A549 (cell line): Measurements from ENCODE around the gene MRTFB.

ENCODE experiments used
- CHD4 ChIP-seq: fragments of 200-600 bp; sonication (generic); IDR thresholded peaks from 2 replicates; pipeline ENCODE4 v1.6.1; 2016; ENCODE audit warnings: antibody characterized with exemption, mild to moderate bottlenecking, borderline replicate concordance
- EHF ChIP-seq: fragments of 250-450 bp; sonication (Bioruptor Pico); IDR thresholded peaks from 2 replicates; pipeline ENCODE4 v1.5.0; 2020; ENCODE audit warnings: mild to moderate bottlenecking
- EP300 ChIP-seq, 2 experiments: fragments of >200 bp; sonication (Bioruptor Twin); formaldehyde crosslinking; IDR thresholded peaks; 2 replicates in 1 of 2; 3 replicates in 1 of 2; pipeline ENCODE4 v1.6.1; 2016 to 2017
- ESRRA ChIP-seq: fragments of 150-350 bp; IDR thresholded peaks from 2 replicates; pipeline ENCODE4 v1.6.1; 2014; ENCODE audit warnings: mild to moderate bottlenecking, low read length, borderline replicate concordance
- NFE2L2 ChIP-seq: fragments of 150-350 bp; conservative IDR thresholded peaks from 2 replicates; pipeline ENCODE4 v1.6.1; 2014; ENCODE audit warnings: low read length
- PHF8 ChIP-seq: fragments of 200-600 bp; sonication (generic); IDR thresholded peaks from 2 replicates; pipeline ENCODE4 v1.6.1; 2016; ENCODE audit warnings: low read depth, mild to moderate bottlenecking, antibody characterized with exemption, moderate library complexity, borderline replicate concordance
- POLR2A ChIP-seq: IDR thresholded peaks from 2 replicates; pipeline ENCODE4 v1.6.1; 2012; ENCODE audit warnings: mild to moderate bottlenecking, low read length
- POLR2AphosphoS2 ChIP-seq: conservative IDR thresholded peaks from 2 replicates; pipeline ENCODE4 v1.6.1; 2012; ENCODE audit warnings: low read length, improper control_type of control experiment, inconsistent platforms
- RFX5 ChIP-seq: fragments of 450-650 bp; IDR thresholded peaks from 2 replicates; pipeline ENCODE4 v1.7.1; 2014; ENCODE audit warnings: antibody characterized with exemption, mild to moderate bottlenecking, moderate library complexity
- RNF2 ChIP-seq: fragments of 200-600 bp; sonication (generic); IDR thresholded peaks from 2 replicates; pipeline ENCODE4 v1.6.1; 2016; ENCODE audit warnings: low read depth, mild to moderate bottlenecking, antibody characterized with exemption, moderate library complexity, borderline replicate concordance
- SMC3 ChIP-seq: fragments of >200 bp; sonication (Bioruptor Twin); formaldehyde crosslinking; IDR thresholded peaks from 3 replicates; pipeline ENCODE4 v1.6.1; 2018; ENCODE audit warnings: inconsistent platforms
- TF ChIP-seq, protein P1 (sequence below): fragments of >200 bp; sonication (Bioruptor Twin); formaldehyde crosslinking; IDR thresholded peaks from 3 replicates; pipeline ENCODE4 v1.5.1; 2016
- TF ChIP-seq, protein P2 (sequence below): fragments of 450-650 bp; IDR thresholded peaks from 2 replicates; pipeline ENCODE4 v1.6.1; 2014; ENCODE audit warnings: antibody characterized with exemption
- TF ChIP-seq, protein P3 (sequence below): fragments of 150-350 bp; IDR thresholded peaks from 2 replicates; pipeline ENCODE4 v1.6.1; 2014; ENCODE audit warnings: low read depth, mild to moderate bottlenecking, low read length

DNA sequence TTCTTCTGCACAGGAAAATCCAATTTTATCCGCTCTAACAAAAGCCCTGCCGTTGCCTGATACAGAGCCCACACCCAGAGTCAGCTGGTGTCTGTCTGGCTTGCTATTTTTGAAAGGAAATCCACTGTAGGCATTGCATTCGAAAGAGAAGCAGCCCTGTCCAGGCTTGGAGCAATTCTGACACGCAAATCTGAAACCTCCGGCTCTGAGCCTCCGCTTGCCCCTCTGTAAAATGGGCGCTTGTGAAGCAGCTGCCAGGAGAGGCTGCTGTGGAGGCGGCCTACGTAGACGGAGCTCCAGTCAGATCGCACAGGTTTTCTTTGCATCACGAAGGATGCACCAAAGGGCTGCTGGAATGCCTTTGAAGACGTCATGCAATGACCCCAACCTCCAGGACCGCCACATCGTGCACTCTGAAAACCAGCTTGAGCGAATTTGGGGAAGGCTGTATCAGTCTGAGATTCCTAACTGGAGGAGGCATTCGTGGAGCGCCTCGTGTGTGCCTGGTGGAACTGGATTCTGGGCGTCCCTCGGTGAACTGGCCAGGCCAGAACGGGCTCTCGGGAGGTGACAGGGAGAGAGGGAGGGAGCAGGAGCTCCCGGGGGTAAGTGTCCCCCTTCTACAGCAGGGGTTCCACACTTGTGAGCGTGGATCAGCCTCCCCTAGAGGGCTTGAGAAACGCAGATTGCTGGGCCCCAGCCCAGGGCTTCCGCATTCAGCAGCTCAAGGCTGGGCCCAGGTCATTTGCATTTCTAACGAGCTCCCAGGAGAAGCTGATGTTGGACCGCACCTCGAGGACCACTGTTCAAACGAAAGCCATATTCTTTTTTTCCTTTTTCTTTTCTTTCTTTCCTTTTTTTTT lies 215.5 kb downstream of the MRTFB start:
- TF ChIP-seq NFE2L2 (no peak), PHF8 (no peak), CHD4 (no peak; the same call in 1 of the 2 replicates), RFX5 (no peak), POLR2A (no peak), RNF2 (no peak), SMC3 (no peak), EHF (CRISPR knock-in tag) (no peak), ESRRA (no peak), EP300 (IDR thresholded peaks at IDR 0.05) (no peak), POLR2AphosphoS2 (no peak)
- TF ChIP-seq, protein P1, sequence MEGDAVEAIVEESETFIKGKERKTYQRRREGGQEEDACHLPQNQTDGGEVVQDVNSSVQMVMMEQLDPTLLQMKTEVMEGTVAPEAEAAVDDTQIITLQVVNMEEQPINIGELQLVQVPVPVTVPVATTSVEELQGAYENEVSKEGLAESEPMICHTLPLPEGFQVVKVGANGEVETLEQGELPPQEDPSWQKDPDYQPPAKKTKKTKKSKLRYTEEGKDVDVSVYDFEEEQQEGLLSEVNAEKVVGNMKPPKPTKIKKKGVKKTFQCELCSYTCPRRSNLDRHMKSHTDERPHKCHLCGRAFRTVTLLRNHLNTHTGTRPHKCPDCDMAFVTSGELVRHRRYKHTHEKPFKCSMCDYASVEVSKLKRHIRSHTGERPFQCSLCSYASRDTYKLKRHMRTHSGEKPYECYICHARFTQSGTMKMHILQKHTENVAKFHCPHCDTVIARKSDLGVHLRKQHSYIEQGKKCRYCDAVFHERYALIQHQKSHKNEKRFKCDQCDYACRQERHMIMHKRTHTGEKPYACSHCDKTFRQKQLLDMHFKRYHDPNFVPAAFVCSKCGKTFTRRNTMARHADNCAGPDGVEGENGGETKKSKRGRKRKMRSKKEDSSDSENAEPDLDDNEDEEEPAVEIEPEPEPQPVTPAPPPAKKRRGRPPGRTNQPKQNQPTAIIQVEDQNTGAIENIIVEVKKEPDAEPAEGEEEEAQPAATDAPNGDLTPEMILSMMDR: no peak
- TF ChIP-seq, protein P2, sequence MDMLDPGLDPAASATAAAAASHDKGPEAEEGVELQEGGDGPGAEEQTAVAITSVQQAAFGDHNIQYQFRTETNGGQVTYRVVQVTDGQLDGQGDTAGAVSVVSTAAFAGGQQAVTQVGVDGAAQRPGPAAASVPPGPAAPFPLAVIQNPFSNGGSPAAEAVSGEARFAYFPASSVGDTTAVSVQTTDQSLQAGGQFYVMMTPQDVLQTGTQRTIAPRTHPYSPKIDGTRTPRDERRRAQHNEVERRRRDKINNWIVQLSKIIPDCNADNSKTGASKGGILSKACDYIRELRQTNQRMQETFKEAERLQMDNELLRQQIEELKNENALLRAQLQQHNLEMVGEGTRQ: no peak
- TF ChIP-seq, protein P3, sequence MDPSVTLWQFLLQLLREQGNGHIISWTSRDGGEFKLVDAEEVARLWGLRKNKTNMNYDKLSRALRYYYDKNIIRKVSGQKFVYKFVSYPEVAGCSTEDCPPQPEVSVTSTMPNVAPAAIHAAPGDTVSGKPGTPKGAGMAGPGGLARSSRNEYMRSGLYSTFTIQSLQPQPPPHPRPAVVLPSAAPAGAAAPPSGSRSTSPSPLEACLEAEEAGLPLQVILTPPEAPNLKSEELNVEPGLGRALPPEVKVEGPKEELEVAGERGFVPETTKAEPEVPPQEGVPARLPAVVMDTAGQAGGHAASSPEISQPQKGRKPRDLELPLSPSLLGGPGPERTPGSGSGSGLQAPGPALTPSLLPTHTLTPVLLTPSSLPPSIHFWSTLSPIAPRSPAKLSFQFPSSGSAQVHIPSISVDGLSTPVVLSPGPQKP: no peak
